ENCODE results near the gene ALDOB.

ALDOB gene

GRCh38 chr9:101453776-101454570 lies 18.4 kb upstream of the ALDOB start:
- no peak for DNase-seq

DNA sequence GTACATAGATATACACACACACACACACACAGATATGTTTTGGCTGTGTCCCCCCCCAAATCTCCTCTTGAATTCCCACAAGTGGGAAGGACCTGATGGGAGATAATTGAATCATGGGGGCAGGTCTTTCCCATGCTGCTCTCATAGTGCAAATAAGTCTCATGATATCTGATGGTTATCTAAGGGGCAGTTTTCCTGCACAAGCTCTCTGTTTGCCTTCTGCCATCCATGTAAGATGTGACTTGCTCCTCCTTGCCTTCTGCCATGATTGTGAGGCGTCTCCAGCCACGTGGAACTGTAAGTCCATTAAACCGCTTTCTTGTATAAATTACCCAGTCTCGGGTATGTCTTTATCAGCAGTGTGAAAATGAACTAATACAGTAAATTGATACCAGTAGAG lies 15.9 kb upstream of the ALDOB start:
- no peak for DNase-seq

DNA sequence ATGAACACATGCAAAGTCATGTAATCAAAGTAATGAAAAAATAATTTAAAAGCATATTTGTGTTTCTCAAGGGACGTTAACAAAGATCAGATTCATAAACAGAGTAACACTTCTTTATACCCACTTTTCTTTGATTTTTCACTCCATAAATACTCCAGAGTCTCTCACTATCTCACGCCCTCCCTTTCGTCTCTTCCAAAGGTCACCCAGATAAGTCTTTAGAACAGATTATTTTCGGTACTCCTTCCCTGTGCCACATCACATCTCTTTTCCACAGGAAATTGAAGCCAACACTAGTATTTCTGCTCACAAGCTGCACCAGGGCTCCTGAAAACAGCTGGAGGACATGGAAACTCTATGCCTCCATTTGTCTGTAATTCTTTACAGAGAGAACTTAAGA lies 15.4 kb upstream of the ALDOB start:
- no peak for DNase-seq

DNA sequence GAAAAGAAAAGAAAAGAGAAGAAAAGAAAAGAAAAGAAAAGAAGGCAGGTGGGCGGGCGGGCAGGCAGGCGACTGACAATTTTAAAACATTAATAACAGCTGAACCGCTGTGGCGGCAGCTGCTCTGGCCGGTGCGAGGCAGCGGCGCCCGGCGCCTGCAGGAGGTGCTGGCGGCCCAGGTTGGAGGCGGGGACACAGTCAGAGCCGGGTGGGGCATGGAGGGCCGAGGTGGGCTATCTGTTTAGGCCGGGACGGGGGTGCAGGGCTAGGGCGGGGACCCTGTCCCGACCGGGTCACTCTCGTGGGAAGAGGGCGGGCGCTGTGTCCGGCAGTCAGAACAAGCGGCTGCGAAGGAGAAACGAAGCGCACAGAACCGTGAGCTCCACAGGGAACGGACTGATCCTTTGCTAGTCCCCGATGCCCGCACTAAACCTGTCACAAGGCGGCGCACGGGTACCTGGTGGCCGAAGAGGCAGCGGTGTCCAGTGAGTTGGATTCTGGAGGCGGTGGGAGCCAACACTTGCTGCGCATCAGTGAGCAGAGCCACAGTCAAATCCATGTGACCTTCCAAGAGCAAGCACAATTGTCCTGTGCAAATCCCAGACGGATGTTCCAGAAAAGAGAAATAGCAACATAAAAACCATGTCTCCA lies 13.6 kb upstream of the ALDOB start:
- peak; percentile 21 for DNase-seq

GRCh38 chr9:101448680-101449070 lies 13.1 kb upstream of the ALDOB start:
- DNase-seq: no peak

DNA sequence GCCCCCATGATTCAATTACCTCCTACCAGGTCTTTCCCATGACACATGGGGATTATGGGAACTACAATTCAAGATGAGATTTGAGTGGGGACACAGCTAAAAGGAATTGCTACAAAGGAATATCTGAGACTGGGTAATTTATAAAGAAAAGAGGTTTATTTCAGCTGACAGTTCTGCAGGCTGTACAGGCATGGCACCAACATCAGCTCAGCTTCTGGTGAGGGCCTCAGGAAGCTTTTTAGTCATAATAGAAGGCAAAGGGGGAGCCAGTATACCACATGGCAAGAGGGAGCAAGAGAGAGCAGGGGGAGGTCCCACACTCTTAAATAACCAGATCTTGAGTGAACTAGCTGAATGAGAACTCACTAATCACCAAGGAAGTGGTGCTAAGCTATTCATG lies 11.2 kb upstream of the ALDOB start:
- no peak for DNase-seq

DNA sequence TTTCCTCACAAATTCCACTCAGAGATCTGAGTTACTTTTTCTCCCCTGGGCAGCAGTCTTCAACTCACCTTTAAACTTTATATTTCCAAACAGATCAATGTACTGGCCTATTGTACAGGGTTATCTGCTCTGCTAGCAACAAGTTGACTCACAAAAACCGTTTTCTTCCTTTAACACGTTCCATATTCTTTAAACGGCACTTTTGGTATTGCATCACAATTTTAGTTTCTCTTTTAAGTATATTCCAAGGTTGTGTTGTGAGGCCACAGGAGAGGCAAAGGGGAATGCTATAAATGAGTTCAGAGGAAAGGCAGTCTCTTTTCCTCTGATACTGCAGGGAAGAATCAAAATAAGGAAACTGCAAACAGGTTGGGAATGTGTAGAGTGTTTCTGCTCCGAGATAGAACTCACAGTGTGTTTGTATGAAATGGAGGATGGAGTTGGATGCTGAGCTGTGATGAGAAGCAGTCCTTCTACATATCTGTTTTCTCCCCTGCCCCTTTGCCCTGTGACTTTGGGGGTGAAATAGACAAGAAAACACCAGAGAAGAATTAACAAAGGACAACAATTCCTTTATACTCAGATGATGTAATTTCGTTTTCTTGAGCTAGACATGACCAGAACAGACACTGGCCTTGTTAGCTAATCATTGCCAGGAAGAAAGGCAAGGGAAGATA lies 9.9 kb upstream of the ALDOB start:
- no peak for DNase-seq

GRCh38 chr9:101443364-101443771 lies 7.8 kb upstream of the ALDOB start:
- DNase-seq: no peak

- no peak for DNase-seq
These were observed 7.2 kb upstream of the ALDOB start for GRCh38 chr9:101442736-101443135.

- no peak for DNase-seq
These were observed 6.7 kb upstream of the ALDOB start for GRCh38 chr9:101442318-101442717.

- DNase-seq: no peak
These were observed 5.2 kb upstream of the ALDOB start for GRCh38 chr9:101440714-101441230.

- no peak for DNase-seq
These were observed 2.9 kb upstream of the ALDOB start for GRCh38 chr9:101438523-101438922.

DNA sequence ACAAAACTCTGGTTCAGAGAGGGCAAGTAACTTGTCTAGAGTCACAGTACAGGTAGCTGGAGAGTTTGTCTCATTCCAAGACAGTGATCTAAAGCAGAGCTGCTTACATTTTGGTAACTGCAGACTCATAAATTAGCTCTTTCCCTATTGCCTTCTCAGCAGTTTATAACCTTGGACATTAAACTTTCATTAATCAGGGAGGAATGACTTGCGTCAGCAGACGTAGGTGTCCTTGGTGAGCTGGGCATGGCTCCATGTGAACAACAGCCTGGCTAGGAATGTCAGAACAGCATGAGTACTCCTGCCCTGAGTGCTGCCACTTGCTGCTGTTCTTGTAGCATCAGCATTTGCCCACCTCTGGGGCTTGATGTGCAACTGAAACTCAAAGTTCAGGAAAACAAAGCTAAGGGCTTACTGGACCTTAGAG lies 2.2 kb upstream of the ALDOB start:
- DNase-seq: no peak

DNA sequence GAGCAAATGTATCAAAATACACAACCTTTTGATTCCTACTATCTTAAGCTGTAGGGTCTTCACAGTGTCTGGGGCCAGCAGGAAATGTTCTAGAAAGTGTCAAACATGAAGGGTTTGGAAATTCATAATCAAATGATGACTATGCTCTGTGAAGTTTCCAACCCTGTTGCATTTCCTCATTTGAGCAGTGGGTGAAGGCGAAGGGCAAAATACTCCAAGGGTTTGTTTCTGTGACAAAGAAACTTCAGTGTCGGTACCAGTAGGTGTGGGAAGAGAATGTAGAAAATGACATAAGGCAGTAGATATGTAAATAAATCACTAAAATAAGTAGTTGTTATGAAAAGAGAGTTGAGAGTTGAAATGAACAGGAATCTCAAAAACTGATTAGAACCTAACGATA lies 576 bp downstream of the ALDOB start:
- no peak for DNase-seq

DNA sequence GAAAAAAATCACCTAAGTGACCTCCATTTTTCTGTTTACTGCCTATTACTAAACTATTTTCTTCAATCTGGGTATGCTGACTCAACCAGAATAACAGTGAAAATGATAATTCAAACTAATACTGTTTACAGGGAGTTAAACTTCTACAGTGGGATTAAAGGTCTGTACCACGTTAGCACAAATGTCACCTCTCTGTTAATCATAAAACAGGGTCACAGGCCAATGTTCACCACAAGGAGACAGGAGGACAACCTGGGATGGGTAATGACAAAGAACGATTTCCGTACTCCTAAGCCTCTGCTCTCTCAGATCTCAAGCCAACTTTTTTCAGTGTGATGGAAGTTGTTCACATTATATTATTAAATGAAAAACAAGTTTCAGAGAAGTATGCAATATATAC lies 2.3 kb downstream of the ALDOB start:
- no peak for DNase-seq

DNA sequence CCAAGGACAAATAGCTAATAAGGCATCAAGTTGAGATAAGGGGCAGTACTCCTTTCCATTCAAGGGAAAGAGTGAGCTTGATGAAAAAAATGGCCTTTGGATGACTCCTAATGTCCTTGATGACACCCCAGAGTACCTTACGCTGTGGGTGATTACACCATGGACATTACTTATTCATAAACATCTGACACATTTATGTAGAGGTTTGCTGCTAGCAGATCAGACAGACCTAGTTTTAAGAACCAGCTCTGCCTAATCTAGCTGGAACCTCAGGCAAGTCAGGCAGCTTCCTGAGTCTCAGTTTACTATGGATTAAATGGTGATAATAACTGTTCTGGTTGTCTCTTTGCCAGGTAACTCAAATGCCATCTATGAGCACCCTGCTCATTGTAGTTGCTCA lies 2.8 kb downstream of the ALDOB start:
- no peak for DNase-seq

- no peak for DNase-seq
These were observed 3.4 kb downstream of the ALDOB start for GRCh38 chr9:101432171-101432570.

DNA sequence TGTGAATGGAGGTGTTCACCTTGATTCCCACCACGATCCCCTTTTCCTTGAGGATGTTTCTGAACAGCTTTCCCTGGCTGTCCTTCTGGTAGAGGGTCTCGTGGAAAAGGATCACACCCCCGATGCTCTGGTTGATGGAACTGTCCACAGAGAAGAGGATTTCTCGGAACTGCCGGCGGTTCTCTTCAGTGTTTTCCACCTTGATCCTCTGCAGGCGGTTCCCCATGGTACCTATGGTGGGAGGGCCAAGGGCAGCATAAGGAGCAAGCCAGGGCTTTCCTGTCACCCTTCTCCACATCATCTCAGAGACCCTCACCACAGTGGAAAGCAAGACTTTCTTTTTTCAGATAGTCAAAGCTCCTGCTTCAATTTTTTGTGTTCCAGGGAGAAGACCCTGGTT lies 5.8 kb downstream of the ALDOB start:
- no peak for DNase-seq

GRCh38 chr9:101428909-101429308 lies 6.7 kb downstream of the ALDOB start:
- no peak for DNase-seq

DNA sequence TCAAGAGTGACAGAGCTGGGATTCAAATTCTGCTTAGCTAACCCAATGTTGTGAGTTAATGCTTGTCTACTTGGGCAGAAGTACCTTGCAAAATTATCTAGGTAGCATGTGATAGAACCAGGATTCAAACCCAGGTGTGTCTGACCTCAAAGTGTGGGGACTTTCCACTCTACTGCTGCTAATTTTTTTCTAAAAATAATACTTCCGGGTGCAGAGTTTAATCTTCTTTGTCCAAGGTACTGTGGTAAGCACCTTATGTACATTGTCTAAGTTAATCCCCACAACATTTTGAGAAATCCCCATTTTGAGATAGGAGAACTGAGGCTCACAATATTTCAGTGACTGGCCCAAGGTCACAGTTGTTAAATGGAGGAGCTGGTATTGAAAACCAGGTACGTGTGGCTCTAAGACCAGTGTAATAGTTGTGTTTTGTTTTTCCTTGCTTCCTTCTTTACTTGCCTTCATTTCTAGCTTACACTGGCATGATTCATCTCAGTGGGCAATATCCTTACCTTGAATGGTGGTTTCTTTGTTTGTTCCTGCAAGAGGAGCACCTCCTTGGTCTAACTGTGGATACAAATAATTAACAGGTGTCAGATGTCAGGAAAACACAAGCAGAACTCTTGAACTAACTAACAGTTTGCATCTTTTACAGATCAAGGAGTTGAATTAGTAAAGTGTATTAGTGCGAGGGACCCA lies 7.5 kb downstream of the ALDOB start:
- DNase-seq: no peak

- no peak for DNase-seq
These were observed 8.2 kb downstream of the ALDOB start for GRCh38 chr9:101427358-101427757.

GRCh38 chr9:101421653-101422065 lies 13.9 kb downstream of the ALDOB start:
- no peak for DNase-seq

- DNase-seq: no peak
These were observed 15.7 kb downstream of the ALDOB start for GRCh38 chr9:101419863-101420262.

All from NCI-H226 (cell line).